ENCODE measurements around the gene MAPK14.

The MAPK14 gene

GRCh38 chr6:35993150-35993549 lies 34.5 kb upstream of the MAPK14 start:
- H3K4me1 ChIP-seq (ENCODE audit: insufficient read depth, low read length, severe bottlenecking): no peaks in the 10 kb centered on the region
- H3K9me2 ChIP-seq (ENCODE audit: low read depth, low read length): no peaks in the 10 kb centered on the region
- H3K4me2 ChIP-seq (ENCODE audit: low read length): no peak overlapping the region
- no peaks in the 10 kb centered on the region for H4K20me1 ChIP-seq (ENCODE audit: insufficient read depth, low read length)
- TF ChIP-seq EZH2 (IDR thresholded peaks at IDR 0.05; ENCODE audit: borderline replicate concordance, low read length) (no peak), CTCF (IDR thresholded peaks at IDR 0.05; ENCODE audit: low read length) (no peak)
- H3K27me3 ChIP-seq (ENCODE audit: insufficient read depth, low read length): 0 out of 2 replicates have a peak, but pooled peaks cover 9% of the 10 kb centered on the region
- H3K36me3 ChIP-seq (ENCODE audit: insufficient read depth, low read length): no peaks in the 10 kb centered on the region
- H3K27ac ChIP-seq (ENCODE audit: low read depth, low read length, poor library complexity, severe bottlenecking): no peak overlapping the region
- no peaks in the 10 kb centered on the region; the same call in 1 of the 2 replicates for H3K9me3 ChIP-seq (ENCODE audit: low read length)
- H3K9ac ChIP-seq (ENCODE audit: low read length): no peak overlapping the region
- no peak overlapping the region for H2AFZ ChIP-seq (ENCODE audit: low read length)
- H3K79me2 ChIP-seq (ENCODE audit: insufficient read depth, low read length): no peaks in the 10 kb centered on the region
- no peak overlapping the region for H3K4me3 ChIP-seq (ENCODE audit: low read depth, low read length, poor library complexity, severe bottlenecking)
- H3F3A ChIP-seq (ENCODE audit: insufficient read depth, low read length): no peaks in the 10 kb centered on the region

GRCh38 chr6:36000451-36000850 lies 27.2 kb upstream of the MAPK14 start:
- no peaks in the 10 kb centered on the region for H3K79me2 ChIP-seq (ENCODE audit: insufficient read depth, low read length)
- no peak overlapping the region for H3K4me3 ChIP-seq (ENCODE audit: low read depth, low read length, poor library complexity, severe bottlenecking)
- H3K4me2 ChIP-seq (ENCODE audit: low read length): no peak overlapping the region
- no peak overlapping the region for H3K27ac ChIP-seq (ENCODE audit: low read depth, low read length, poor library complexity, severe bottlenecking)
- no peaks in the 10 kb centered on the region for H3K36me3 ChIP-seq (ENCODE audit: insufficient read depth, low read length)
- H4K20me1 ChIP-seq (ENCODE audit: insufficient read depth, low read length): no peaks in the 10 kb centered on the region
- no peak overlapping the region for H3K9ac ChIP-seq (ENCODE audit: low read length)
- H3K9me2 ChIP-seq (ENCODE audit: low read depth, low read length): no peaks in the 10 kb centered on the region
- no peaks in the 10 kb centered on the region for H3F3A ChIP-seq (ENCODE audit: insufficient read depth, low read length)
- H2AFZ ChIP-seq (ENCODE audit: low read length): no peak overlapping the region
- H3K27me3 ChIP-seq (ENCODE audit: insufficient read depth, low read length): no peaks in the 10 kb centered on the region
- 0 out of 2 replicates have a peak, but pooled peaks cover 2% of the 10 kb centered on the region for H3K9me3 ChIP-seq (ENCODE audit: low read length)
- no peaks in the 10 kb centered on the region for H3K4me1 ChIP-seq (ENCODE audit: insufficient read depth, low read length, severe bottlenecking)
- no peak for TF ChIP-seq CTCF (IDR thresholded peaks at IDR 0.05; ENCODE audit: low read length)
- TF ChIP-seq EZH2 (IDR thresholded peaks at IDR 0.05; ENCODE audit: borderline replicate concordance, low read length): no peak

DNA sequence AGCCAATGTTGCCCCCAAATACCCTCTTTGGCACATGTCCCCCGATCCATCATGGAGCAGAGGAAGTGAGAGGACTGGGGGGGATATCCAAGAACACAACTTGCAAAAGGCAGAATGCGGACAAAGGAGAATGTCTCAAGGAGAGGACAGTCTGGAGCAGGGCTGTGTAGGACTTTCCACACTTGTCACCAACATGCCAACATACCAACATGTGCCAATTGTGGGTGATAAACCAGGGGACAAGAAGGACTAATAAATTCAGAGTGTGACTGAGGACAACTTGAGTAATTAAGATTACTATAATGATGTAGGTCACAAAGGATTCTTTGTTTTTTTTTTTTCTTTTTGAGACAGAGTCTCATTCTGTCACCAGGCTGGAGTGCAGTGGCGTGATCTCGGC lies 11.9 kb upstream of the MAPK14 start:
- no peak overlapping the region for H3K9ac ChIP-seq (ENCODE audit: low read length)
- TF ChIP-seq EZH2 (IDR thresholded peaks at IDR 0.05; ENCODE audit: borderline replicate concordance, low read length) (no peak), CTCF (IDR thresholded peaks at IDR 0.05; ENCODE audit: low read length) (no peak)
- no peaks in the 10 kb centered on the region for H3F3A ChIP-seq (ENCODE audit: insufficient read depth, low read length)
- no peak overlapping the region for H2AFZ ChIP-seq (ENCODE audit: low read length)
- no peaks in the 10 kb centered on the region for H3K36me3 ChIP-seq (ENCODE audit: insufficient read depth, low read length)
- no peak overlapping the region for H3K27ac ChIP-seq (ENCODE audit: low read depth, low read length, poor library complexity, severe bottlenecking)
- H3K4me3 ChIP-seq (ENCODE audit: low read depth, low read length, poor library complexity, severe bottlenecking): no peak overlapping the region
- H4K20me1 ChIP-seq (ENCODE audit: insufficient read depth, low read length): no peaks in the 10 kb centered on the region
- H3K79me2 ChIP-seq (ENCODE audit: insufficient read depth, low read length): no peaks in the 10 kb centered on the region
- H3K4me1 ChIP-seq (ENCODE audit: insufficient read depth, low read length, severe bottlenecking): no peaks in the 10 kb centered on the region
- H3K9me3 ChIP-seq (ENCODE audit: low read length): no peaks in the 10 kb centered on the region
- no peaks in the 10 kb centered on the region for H3K27me3 ChIP-seq (ENCODE audit: insufficient read depth, low read length)
- H3K9me2 ChIP-seq (ENCODE audit: low read depth, low read length): no peaks in the 10 kb centered on the region
- H3K4me2 ChIP-seq (ENCODE audit: low read length): no peak overlapping the region
